Measurements from ENCODE around the gene SALL3. TPM values are rescaled to one million over a fixed set of nuclear protein-coding genes. Genes with fewer than 3 reads are reported as not detected.

Gene SALL3
- total RNA-seq, 4 donors from 2014 or later: not detected

- TF ChIP-seq CTCF (IDR thresholded peaks at IDR 0.05; ENCODE audit: low read depth): no peak
These were observed 29.2 kb upstream of the SALL3 start for GRCh38 chr18:78950386-78950785.

GRCh38 chr18:78953566-78953965 lies 26.1 kb upstream of the SALL3 start:
- TF ChIP-seq CTCF (IDR thresholded peaks at IDR 0.05; ENCODE audit: low read depth): no peak

- no peak for TF ChIP-seq CTCF (IDR thresholded peaks at IDR 0.05; ENCODE audit: low read depth)
These were observed 24.6 kb upstream of the SALL3 start for GRCh38 chr18:78955051-78955450.

GRCh38 chr18:78957140-78957539 lies 22.5 kb upstream of the SALL3 start:
- TF ChIP-seq CTCF (IDR thresholded peaks at IDR 0.05; ENCODE audit: low read depth): no peak

- TF ChIP-seq CTCF (IDR thresholded peaks at IDR 0.05; ENCODE audit: low read depth): no peak
These were observed 18.9 kb upstream of the SALL3 start for GRCh38 chr18:78960709-78961108.

GRCh38 chr18:78962098-78962497 lies 17.5 kb upstream of the SALL3 start:
- TF ChIP-seq CTCF (IDR thresholded peaks at IDR 0.05; ENCODE audit: low read depth): no peak

- no peak for TF ChIP-seq CTCF (IDR thresholded peaks at IDR 0.05; ENCODE audit: low read depth)
These were observed 14.4 kb upstream of the SALL3 start for GRCh38 chr18:78965260-78965659.
